HG03095 (cell line): Measurements from ENCODE around the gene CATSPER4.

ENCODE experiments used
- ATAC-seq: cut with Tn5 transposase; IDR thresholded peaks from one replicate; pipeline ENCODE4 v1.9.1; 2021; ENCODE audit warnings: moderate library complexity; ENCODE audit not compliant: unreplicated experiment

Gene CATSPER4

GRCh38 chr1:26190373-26190987, at the start of gene CATSPER4:
Gene CATSPER4, plus strand, starts transcription at chr1:26190602. Its CDS starts 26 bp downstream, at chr1:26190628.
- ATAC-seq = no peak

- ATAC-seq = no peak
These were observed 48.2 kb upstream of the CATSPER4 start for GRCh38 chr1:26142159-26142558.

- ATAC-seq = no peak
These were observed 45.1 kb upstream of the CATSPER4 start for GRCh38 chr1:26145041-26145959.

GRCh38 chr1:26145960-26146294, 44.5 kb upstream of the CATSPER4 start:
- no peak for ATAC-seq

- no peak for ATAC-seq
These were observed 41.5 kb upstream of the CATSPER4 start for GRCh38 chr1:26148887-26149286.

DNA sequence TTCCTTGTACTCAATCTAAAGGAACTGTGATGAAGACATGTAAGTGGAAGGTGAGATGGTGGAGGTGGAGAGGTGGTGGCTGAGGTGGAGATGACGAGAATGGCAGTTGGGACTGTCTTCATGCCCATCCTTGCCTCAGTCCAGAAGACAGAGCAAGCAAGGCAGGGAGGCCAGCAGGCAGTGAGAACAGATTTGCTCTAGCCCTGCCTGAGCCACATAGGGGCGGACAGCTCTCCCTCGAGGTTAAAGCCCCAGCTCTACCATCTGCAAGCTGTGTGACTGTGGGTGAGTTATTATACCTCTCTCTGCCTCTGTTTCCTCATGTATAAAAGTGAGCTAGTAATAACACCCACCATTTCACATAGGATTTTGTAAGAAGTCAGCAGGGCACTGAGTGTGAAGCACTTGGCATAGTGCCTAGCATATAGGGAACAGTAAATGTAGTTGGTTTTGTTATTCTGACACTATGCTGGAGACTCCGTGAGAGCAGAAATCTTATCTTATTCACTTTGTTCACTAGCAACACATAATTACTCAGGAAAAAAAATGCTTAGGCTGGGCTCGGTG, 36.4 kb upstream of the CATSPER4 start:
- no peak for ATAC-seq

DNA sequence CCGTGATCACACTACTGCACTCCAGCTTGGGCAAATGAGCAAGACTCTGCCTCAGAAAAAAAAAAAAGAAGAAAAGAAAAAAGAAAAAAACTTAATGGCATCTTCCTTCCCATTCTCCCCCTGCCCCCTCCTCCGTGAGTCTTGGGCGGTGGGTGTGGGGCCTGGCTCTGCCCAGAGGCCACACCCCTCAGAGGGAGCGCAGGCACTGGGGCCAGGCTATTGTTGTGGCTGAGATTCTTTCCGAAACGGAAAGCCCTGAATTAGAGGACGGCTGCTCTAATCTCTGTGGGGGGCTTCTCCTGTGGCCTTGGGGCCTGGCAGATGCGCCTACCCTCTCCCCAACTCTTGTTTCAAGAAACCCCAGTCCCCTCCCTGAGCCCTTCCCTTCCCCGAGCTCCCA, 35.7 kb upstream of the CATSPER4 start:
- ATAC-seq = no peak

DNA sequence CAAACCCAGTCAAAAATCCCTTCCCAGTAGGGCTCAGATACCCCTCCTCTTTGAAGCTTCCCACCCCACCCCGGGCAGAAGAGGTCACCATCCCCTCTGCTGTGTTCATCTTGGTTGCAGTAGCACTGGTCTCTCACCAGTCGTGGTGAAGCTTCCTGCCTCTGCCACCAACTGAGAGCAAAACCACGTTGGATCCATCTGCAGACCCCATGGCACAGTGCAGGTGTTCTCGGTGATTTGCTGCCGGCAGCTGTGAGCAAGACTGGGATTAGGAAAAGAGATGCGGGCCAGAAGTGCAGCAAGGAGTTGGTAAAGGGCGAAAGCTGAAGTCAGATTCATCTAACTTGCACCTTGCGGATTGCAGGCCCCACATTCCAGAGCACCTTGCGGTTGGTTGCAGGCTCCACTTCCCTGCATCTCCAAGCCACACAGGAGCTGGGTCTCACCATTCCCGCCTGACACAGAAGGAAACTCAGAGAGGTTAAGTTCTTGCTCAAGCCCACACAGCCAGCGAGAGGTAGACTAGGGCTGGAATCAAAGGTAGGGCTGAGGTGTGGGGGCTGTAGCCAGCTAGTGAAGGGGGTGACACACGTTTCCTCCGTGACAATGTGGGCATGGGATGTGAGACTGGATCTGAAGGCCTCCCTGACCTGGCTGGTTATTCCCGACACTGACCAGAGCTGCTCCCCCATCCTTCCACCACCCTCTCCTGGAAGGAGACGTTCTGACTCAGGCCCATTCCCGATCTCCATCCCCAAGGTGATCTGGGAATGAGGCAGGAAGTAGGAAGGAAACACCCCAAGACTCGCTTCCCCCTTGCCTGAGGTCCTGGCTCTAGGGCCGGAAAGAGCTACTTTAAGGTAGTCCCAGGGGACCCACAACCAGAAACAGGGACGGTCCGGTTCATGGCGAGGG, 34.8 kb upstream of the CATSPER4 start:
- no peak for ATAC-seq

DNA sequence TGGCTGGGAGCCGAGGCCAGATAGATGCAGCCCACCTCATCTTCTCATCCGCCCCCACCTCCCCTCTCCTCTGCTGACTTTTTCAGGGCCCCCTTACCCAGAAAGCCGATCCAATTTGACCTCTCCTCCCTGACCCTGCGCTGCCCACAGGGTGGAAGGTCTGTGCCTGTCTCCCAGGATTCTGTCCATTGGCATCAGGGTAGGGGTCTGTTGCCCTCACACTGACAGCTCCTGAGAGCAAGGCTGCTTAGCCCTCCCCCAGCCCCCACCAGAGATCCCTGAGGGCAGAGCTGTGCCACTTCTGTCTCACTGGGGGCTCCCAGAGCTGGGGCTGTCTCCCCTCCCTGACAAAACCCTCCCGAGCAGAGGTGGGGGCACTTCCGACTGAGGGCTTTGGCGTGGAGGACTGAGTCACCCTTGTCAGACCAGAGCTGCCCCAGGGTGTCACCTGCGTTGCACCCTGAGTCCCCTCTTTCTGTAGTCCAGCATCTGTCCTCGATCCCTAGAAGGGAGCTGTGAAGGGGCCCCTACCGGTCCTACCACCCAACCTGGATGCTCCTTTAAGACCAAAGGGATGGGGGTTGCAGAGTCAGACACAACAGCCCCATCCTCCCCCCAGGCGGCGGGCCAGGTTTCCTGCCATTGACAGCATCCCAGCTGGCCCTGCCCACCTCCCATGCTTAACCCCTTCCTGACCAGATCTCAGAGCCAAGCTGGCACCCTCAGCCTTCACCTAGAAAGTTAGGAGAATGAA, 33.9 kb upstream of the CATSPER4 start:
- ATAC-seq = no peak

DNA sequence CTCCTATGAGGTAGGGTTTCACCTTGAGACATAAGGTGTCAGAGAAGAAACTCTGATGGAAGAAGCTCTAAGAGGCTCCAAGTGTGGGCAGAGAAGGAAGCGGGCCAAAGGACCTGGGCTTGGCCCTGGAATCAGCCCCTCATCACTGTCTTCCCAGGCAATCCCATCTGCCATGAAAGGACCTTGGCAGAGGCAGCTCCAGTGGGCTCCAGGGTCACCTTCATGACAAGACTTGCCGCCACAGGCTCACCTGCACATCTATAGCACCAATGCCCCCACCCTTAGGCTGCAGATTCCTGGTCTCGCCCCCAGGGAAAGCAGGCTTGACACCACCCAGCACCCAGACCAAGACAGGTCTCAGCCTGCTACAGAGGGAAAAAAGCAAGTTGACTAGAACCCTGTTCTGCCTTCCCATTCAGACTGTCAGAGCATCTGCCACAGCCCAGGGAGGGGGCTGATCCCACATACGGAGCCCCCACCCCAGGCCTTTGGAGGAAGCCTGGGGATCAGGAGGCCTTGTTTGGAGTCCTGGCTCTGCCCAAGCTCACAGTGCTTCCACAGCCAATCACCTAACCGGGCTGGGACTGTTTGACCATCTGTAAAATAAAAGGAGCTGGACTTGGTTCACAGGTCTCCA, 32.0 kb upstream of the CATSPER4 start:
- ATAC-seq = no peak

DNA sequence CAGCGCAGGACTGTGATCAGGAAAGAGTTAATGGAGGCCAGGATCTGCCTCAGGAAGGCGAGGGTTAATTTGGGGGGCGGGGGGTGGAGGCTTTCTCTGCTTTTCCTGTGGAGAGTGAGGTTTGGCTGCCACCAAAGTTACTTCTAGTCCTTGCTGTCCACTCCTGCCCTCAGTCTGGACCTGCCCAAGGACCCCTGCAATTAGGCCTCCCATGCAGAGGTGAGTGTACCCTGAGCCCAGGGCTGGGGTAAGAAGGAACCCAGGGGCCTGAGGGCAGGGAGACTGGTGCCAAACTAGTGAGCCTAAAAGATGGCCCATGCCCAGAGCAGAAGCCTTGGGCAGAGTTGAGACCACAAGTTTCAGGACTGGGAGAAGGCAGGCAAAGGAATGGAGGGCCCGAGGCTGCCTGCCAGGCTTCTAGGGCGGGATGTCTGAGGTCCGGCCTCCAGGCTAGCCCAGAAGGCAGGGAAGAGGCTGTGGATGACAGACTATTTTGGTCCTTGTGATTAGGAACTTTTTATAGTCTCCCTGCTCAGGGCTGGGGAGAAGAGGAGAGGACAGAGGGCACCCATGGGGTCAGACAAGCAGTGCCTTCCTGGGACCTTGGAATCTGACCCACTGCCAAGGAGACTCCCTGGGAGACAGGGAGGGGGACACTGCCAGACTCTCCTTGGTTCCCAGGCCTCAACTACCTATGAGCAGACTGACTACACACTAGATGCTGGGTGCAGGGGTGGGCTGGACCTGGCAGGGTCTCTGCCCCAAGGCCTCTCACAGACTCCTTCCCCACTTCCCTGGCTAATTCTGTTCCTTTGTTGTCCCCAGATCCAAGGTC, 31.3 kb upstream of the CATSPER4 start, which contains the start of gene FAM110D:
TSS of gene FAM110D (plus strand) at position 172 of the 835 bp plus-strand sequence. CDS start 2,213 bp downstream, outside the sequence.
- ATAC-seq = no peak

- ATAC-seq = no peak
These were observed 30.7 kb upstream of the CATSPER4 start for GRCh38 chr1:26159743-26160039.

DNA sequence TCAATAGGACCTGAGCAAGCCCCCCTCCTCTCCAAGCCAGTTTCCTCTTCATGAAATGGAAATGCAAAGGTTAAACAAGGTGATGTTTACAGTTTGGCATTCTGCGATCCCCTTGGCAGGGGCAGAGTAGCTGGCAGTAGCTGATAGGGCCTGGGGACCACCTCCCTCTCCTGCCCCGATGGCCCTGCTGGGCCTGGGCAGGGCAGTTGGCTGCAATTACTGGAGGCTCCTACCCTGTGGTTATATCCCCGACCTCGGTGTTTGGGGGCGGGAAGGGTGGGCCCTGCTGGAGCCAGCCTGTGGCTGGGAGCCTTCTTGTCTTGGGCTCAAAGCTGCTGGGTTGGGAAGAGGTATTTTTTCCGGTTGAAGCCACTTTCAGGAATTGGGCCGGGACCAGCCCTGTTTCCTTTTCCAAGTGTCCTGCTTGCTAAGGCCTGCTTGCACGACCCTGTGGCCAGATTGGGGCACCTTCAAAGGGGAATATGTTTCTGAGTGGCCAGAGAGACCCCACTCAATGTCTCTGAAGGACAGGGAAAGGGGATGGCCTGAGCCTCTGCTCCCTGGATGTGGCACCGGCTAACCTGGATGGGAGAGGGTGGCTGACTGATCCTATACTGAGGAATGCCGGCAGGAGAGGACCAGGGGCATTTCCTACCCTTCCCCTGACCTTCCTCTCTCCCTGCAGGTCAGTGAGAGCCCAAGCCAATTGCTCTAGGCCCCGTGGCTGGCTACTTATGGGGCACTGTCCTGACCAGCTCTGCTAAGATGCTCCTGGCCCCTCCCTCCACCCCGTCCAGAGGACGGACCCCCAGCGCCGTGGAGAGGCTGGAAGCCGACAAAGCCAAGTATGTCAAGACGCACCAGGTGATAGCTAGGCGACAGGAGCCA, 29.6 kb upstream of the CATSPER4 start:
- ATAC-seq = no peak

DNA sequence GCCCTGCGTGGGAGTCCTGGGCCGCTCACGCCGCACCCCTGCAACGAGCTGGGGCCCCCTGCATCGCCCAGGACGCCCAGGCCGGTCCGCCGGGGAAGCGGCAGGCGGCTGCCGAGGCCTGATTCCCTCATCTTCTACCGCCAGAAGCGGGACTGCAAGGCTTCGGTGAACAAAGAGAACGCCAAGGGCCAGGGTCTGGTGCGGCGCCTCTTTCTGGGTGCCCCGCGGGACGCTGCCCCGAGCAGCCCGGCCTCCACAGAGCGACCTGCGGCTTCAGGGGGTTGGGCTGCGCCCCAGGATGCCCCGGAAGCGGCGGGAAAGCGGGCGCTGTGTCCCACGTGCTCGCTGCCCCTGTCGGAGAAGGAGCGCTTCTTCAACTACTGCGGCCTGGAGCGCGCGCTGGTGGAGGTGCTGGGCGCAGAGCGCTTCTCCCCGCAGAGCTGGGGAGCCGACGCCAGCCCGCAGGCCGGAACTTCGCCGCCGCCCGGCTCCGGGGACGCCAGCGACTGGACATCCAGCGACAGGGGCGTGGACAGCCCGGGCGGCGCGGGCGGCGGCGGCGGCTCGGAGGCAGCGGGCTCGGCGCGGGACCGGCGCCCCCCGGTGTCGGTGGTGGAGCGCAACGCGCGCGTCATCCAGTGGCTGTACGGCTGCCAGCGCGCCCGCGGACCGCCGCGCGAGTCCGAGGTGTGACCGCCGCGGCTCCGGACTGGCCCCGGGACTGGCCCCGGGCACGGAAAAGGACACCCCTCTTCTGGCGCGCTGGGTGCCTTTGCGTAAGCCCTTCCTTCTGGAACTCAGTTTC, 28.8 kb upstream of the CATSPER4 start:
- no peak for ATAC-seq

DNA sequence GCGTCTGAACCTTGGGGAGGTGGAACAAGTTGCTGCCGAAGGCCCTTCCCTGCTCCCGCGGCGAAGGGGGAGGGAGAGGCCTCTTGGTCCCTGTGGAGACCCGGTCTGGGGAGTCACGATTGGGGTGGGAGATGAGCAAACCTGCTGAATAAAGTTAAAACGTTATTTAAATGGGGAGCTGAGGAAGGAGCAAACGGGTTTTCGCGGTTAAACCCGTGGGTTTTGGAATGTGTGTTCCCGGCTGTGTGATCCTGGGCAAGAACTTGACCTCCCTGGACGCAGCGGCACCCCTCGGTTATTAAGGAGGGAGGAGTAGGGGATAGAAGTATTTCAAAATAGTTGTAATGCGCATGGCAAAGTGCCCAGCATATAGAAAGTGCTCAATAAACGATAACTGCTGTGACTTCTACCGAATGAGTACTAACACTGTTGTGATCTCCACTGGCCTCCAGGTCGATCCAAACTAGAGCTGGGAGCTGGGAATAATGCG, 28.1 kb upstream of the CATSPER4 start:
- ATAC-seq = no peak

GRCh38 chr1:26163684-26164035, 26.7 kb upstream of the CATSPER4 start:
- ATAC-seq = no peak
